ENCODE measurements around the gene SLC35B2.

Gene SLC35B2

DNA sequence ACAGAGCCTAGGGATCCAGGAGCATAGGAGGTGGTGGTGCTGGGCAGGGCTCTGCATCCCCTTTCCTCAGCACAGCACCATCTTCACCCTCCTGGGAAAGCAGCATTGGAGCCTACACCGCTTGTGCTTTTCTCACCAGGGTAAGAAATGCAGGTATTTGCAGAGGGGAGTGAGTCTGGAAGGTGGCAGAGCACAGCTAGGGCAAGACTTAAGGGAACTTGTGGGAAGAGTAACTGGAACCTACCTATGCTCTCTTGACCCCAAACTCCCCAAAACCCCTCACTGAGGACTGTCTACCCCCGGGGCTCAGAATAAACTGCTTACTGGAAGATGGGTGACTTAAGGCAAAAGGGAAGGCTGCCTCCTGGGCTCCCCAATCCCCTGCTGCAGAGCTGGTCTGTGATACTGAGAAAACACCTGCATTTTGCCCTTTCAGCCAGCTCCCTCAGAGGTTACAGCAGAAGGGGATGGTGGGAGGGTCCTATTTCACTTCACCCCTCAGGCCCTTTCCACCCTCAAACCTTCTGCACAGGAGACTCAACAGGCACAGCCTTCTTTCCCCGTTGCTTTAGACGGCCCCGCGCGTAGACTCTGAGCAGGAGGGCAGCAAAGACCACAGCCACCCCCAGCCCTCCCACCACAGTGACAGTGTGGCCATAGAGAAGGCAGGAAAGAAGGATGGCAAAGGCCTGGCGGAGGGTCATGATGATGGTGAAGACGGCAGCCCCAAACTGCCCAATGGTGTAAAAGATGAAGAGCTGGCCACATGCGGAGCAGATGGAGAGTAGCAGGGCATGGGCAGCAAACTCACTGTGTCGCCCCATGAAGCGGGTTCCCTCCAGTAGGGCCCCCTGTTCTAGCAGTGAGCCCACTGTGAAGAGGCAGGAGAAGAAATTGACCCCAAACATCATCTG is 2.9 kb downstream of the SLC35B2 start:
- in situ Hi-C loops (cut with MboI; ENCODE audit: low sequenced_read_pairs): no loop called here

DNA sequence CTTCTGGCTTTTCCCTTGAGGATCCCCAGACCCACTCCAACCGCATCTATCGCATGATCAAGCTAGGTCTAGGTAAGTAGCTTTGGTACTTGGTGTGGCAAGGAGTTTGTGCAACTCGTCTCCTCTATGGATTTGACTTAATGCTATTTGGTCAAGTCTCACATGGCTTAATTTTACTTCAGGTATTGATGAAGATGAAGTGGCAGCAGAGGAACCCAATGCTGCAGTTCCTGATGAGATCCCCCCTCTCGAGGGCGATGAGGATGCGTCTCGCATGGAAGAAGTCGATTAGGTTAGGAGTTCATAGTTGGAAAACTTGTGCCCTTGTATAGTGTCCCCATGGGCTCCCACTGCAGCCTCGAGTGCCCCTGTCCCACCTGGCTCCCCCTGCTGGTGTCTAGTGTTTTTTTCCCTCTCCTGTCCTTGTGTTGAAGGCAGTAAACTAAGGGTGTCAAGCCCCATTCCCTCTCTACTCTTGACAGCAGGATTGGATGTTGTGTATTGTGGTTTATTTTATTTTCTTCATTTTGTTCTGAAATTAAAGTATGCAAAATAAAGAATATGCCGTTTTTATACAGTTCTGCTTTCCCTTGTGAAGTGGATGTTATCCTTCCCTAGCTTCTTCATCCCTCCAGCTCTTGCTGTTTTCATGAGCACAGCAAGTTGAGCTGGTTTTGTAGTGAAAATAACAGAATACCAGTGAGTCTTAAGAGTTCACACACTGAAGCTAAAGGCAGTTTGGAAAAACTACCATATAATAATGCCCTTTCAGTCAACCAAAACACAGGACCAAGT is 3.8 kb downstream of the SLC35B2 start:
- in situ Hi-C loops (cut with MboI; ENCODE audit: low sequenced_read_pairs): no loop called here

- in situ Hi-C loops (cut with MboI; ENCODE audit: low sequenced_read_pairs): no loop called here
These were observed 5.5 kb downstream of the SLC35B2 start for GRCh38 chr6:44251576-44252524.

- in situ Hi-C loops (cut with MboI; ENCODE audit: low sequenced_read_pairs): no loop called here
These were observed 6.6 kb downstream of the SLC35B2 start for GRCh38 chr6:44250718-44251123.

DNA sequence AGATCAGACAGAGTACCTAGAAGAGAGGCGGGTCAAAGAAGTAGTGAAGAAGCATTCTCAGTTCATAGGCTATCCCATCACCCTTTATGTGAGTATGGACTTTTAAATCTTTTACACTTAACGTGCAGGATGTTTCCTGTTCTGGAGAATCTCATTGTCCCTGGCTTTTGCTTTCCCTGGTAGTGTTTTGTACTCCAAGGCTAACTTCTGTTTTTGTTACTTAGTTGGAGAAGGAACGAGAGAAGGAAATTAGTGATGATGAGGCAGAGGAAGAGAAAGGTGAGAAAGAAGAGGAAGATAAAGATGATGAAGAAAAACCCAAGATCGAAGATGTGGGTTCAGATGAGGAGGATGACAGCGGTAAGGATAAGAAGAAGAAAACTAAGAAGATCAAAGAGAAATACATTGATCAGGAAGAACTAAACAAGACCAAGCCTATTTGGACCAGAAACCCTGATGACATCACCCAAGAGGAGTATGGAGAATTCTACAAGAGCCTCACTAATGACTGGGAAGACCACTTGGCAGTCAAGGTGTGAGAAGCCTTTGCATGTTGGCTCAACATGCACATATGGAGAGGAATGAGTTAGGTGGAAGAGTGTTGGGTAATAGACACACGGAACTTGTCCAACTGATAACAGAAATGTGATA is 7.1 kb downstream of the SLC35B2 start:
- in situ Hi-C loops (cut with MboI; ENCODE audit: low sequenced_read_pairs): no loop called here

DNA sequence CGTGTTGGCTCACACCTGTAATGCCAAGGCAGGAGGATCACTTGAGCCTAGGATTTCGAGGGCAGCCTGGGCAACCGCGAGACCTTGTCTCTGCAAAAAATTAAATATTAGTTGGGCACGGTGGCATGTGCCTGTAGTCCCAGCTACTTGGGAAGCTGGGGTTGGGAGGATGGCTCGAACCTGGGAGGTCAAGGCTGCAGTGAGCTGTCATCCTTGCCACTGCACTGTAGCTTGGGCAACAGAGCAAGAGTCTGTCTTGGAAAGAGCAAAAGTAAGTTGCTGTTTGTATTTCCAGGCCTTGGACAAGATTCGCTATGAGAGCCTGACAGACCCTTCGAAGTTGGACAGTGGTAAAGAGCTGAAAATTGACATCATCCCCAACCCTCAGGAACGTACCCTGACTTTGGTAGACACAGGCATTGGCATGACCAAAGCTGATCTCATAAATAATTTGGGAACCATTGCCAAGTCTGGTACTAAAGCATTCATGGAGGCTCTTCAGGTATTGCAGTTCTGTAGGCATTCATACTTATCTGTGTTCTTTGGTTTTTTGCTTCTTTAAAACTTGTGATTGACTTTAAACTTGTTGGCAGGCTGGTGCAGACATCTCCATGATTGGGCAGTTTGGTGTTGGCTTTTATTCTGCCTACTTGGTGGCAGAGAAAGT is 8.1 kb downstream of the SLC35B2 start:
- in situ Hi-C loops (cut with MboI; ENCODE audit: low sequenced_read_pairs): no loop called here

GRCh38 chr6:44248579-44248978 is 8.7 kb downstream of the SLC35B2 start:
- in situ Hi-C loops (cut with MboI; ENCODE audit: low sequenced_read_pairs): no loop called here

- in situ Hi-C loops (cut with MboI; ENCODE audit: low sequenced_read_pairs): no loop called here
These were observed 9.7 kb downstream of the SLC35B2 start for GRCh38 chr6:44247338-44248302.

DNA sequence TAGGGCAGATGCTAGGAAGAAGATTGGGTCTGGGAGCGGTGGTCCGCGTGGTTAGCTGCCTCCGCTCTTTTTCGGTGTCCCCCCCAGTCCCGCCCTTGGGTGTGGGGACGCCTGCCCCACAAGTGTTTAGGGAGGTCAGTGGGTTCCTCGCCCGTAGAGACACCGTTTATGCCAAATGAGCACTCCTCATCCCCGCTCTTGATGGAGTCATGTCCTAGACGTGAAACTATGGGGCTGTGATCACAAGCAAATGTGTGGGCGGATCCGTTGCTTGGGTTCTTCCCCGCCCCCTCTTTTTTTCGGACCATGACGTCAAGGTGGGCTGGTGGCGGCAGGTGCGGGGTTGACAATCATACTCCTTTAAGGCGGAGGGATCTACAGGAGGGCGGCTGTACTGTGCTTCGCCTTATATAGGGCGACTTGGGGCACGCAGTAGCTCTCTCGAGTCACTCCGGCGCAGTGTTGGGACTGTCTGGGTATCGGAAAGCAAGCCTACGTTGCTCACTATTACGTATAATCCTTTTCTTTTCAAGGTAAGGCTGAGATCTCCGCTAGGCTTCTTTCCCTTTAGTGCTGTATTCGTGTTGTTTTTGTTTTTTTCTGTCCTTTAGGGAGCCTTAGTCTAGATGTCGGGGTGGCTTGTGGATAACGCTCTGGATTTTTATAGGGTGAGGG is 10.5 kb downstream of the SLC35B2 start, which contains the start of gene HSP90AB1:
Gene HSP90AB1, plus strand, starts transcription at position 439 of the 675 bp plus-strand sequence. CDS start 1,529 bp downstream, outside the sequence.
- in situ Hi-C loops (cut with MboI; ENCODE audit: low sequenced_read_pairs): no loop called here

GRCh38 chr6:44245912-44246662 is 11.2 kb downstream of the SLC35B2 start:
- in situ Hi-C loops (cut with MboI; ENCODE audit: low sequenced_read_pairs): no loop called here

DNA sequence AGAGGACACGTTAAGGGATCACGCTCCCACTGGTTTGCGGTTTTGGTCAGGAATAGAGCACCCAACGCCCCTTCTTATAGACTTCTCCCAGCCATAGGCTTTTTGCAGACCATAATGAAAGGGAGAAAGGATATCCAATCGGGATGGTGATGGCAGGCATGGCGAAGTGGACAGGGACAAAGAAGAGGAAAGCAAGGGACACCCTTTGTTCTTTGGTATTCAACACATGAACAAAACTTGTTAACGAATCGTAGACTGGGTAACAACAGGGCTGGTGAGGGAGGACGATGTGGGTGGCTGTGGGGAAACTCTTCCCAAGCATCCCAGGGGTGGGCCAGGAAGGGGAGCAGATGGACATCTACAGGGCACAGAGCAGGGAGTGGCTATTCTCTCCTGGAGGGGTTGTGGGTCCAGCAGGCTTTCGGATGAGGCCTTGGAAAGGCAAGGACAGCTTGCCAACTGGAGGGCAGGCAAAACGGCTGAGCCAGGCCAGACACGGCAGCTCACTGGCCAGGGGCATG is 11.9 kb downstream of the SLC35B2 start:
- in situ Hi-C loops (cut with MboI; ENCODE audit: low sequenced_read_pairs): no loop called here

- in situ Hi-C loops (cut with MboI; ENCODE audit: low sequenced_read_pairs): no loop called here
These were observed 14.0 kb downstream of the SLC35B2 start for GRCh38 chr6:44243345-44243744.

DNA sequence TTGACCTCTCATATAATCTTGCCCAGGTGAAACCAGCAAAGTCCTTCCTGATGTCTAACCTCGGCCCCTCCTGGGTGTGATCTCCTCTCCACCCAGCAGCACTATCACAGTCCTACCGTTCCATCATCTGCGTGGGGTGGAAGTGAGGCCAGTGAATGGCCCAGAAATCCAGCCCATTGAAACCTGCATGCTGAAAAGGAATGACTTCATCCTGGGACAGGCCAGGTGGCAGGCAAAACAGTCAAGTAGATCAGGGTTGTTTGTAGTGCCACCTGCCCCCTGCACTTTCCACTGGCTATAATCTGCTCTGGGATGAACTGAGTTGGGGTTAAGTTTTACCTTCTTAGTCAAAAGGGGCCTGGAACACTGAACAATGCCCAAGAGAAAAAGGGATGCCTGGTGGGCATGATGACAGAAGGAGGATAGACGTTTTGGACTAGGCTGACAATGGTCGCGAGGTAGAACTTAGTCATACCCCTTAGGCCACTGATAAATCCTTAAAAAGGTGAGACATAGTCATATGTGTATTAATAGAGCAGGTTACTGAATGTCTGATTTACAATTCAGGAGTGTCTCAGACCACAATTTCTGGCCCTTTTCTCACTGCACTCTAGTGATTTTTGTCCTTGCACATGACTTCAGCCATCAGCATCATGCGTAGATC is 18.5 kb downstream of the SLC35B2 start:
- in situ Hi-C loops (cut with MboI; ENCODE audit: low sequenced_read_pairs): no loop called here

DNA sequence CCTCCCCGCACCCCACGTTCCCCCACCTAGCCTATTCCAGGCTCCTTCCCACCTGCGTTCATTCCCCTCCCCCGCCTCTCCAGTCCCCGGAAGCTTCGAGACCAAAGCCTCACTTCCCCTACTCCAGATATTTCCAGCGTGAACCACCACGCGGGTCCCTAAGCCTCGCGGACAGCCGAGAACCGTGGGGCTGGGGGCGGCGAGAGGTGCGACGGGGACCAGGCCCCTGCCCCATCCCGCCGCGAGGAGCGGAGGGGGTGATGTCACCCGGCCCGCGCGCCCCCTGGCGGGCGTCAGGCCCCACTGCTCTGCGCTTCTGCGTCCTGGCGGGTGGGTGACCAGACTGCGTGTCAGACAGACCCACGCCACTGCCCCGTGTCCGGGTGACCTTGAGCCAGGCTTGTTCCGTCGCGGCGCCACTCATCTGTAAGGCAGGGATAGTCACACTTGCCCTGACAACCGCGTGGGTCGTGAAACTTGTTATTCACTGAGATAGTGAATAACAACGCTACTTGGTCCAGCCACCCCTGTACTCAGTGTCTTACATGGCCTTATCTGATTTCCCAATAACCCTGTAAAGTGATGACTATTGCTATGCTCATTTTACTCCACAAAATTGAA is 19.4 kb downstream of the SLC35B2 start:
- in situ Hi-C loops (cut with MboI; ENCODE audit: low sequenced_read_pairs): no loop called here

GRCh38 chr6:44237021-44237812 is 20.1 kb downstream of the SLC35B2 start:
- in situ Hi-C loops (cut with MboI; ENCODE audit: low sequenced_read_pairs): no loop called here

Measured in hTERT RPE-1 (cell line).